Left hindlimb (tissue), 1 donor: Measurements from ENCODE around the gene PLCB1.
A peak's percentile ranks its signal among the peaks of the same experiment; 100 is the strongest.
"Not testable (repeated sequence)": the region's sequence is repeated elsewhere in the genome, so short reads cannot be mapped to it uniquely, and the experiment has no call there.

Experiments
- DNase-seq: peaks from one replicate; pipeline ENCODE4 v3.0.0-alpha.2; 2018

PLCB1 gene

GRCh38 chr20:8130840-8131526 is 1.1 kb upstream of the PLCB1 start:
- no peak for DNase-seq

- DNase-seq: peak; percentile 65
Measured at GRCh38 chr20:8132484-8133309, 631 bp downstream of the PLCB1 start.

DNA sequence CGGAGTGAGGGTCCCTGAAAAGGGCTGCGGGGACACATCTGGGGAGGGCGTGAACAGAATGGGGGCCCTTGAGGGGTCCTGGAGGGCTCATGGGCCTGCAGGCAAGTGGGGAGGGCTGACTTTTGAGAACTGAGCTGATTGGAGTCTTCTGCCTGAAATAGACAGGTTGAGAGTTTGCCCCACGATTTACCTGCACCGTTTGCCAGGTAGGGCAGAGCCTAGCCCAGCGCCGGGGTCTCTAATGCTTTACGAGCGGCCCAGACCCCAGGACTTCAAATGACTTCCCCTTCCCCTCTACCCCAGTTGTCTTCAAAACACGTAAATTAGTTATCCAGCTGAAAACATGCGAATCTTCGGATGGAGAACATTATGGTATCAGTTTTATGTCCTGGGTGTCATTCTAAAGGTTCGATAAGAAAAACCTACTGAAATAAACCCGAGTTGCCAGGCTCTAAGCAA is 1.3 kb downstream of the PLCB1 start:
- no peak for DNase-seq

DNA sequence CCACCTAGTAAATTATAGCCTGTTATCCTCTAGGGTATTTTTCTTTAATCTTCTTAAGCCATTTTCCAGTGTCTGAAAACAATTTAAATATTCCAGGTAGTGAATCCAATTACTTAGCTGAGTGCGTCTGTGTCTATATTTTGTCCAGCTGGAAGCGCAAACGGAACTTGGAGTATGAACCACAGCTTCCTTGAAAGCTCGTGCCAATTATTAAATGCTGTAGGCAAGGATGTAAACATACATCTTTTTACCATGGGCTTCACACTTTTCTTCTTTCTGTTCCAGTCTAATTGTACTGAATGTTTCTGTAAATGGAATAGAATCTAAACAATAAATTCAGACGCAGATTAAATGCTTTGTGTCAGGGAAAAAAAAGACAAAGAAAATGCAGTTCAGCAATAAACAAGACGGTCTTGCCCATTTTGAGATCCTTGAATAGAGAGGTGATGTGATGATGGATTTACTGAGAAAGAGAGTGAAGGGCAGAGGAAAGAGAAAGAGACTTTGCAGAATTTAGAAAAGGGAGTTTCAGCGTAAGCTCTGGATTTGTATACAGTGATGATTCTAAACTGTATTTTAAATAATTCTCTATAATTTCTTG is 1.9 kb downstream of the PLCB1 start:
- no peak for DNase-seq

GRCh38 chr20:8139899-8140298 is 7.8 kb downstream of the PLCB1 start:
- DNase-seq: no peak

GRCh38 chr20:8143474-8143873 is 11.4 kb downstream of the PLCB1 start:
- DNase-seq: no peak

- DNase-seq: no peak
Measured at GRCh38 chr20:8144282-8145245, 12.5 kb downstream of the PLCB1 start.

DNA sequence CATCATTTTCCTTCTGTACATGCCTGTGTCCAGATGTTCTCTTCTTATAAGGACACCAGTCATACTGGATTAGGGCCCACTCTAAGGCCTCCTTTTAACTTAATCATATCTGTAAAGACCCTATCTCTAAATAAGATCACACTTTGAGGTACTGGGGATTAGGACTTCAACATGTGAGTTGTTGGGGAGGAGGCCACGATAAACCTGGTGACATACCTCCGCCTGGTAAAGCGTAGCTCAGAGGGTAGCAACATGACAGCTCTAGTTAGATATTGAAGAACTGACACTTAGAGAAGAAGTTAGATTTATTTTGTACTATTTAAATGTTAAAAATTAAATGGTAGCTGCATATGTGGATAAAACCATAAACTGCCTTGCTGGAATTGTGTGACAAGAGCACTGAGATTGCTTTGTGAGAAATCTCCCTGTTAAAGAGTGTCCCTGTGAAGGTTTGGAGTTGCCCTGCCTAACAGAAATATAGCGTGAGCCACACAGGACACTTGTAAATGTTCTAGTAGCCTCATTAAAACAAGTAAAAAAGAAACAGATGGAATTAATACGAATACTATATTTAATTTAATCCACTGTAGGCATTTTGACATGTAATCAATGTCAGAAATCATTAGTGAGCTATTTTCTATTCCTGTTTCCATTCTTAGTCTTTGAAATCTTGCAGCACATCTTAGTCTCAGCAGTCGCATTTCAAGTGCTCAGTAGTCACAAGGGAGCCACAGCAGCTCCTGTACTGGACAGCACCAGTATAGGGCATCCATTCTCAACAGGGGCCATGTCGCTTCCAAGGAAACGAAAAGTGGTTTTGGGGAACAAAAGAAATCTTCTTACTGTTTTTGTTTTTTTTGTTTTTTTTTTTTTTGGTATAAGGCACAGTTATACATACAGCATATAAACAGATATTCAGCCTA is 13.4 kb downstream of the PLCB1 start:
- no peak for DNase-seq

DNA sequence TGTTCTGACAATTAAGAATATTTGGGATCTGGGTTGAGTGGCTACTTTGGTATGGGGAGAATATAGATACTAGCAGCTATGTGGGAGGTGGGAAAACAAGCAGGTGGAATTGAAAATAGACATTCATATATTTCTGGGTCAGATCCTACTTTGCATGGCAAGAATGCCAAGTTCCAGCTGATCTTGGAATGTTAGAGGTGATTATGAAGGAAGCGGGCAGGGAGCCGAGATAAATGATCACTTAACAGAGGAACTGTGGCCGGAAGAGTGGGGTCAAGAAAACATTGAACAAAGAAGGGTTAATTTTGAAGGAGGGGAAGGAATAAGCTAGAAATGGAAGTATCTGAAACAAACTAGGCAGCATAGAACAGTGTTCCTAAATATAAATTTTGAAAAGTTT is 15.4 kb downstream of the PLCB1 start:
- no peak for DNase-seq

DNA sequence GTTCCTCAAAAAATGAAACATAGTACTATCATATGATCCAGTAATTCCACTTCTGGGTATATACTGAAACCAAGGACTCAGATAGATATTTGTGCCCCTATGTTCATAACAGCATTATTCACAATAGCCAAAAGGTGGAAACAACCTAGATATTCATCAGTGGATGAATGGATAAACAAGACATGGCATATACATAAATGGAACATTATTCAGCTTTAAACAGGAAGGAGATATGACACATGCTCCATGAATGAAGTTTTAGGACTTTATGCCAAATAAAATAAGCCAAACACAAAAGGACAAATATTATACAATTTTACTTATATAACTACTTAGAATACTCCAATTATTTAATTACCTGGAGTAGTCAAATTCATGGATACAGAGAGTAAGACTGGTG is 16.4 kb downstream of the PLCB1 start:
- no peak for DNase-seq

DNA sequence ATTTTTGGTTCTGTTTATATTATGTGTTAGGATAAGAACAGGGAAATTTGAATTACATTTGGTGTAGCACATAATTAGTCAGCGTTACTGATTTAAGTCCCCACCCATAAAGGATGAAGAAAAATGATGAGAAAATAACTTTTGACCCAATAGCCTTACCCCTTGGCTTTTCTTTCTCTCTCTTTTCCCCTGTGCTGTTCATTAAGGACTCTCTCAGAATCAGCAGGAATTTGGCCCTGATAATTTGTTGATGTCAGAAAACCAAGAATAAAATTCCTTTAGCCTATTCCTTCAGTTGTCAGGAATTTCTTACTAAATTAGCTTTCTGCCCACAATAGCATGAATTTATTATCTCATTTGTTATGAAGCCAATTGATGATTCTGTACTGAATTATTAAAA is 18.5 kb downstream of the PLCB1 start:
- no peak for DNase-seq

GRCh38 chr20:8151372-8151771 is 19.3 kb downstream of the PLCB1 start:
- DNase-seq: no peak

DNA sequence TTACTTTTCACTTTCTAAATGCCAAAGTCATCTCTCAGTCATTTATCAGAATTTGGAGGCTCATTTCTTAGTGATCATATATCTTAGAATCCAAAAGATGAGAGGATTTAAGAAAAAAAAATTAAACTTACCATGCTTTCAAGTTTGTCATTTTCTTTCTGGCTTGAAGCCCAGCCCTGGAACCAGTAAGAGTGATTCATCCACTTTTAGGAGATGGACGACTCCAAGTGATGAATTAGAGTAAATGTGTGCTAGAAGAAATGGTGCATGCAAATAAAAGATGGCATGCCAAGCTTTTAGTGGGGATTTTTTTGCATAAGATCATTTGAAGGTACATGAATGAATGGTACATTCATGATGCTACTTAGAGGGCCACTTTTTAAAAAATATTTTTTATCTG is 20.1 kb downstream of the PLCB1 start:
- no peak for DNase-seq

DNA sequence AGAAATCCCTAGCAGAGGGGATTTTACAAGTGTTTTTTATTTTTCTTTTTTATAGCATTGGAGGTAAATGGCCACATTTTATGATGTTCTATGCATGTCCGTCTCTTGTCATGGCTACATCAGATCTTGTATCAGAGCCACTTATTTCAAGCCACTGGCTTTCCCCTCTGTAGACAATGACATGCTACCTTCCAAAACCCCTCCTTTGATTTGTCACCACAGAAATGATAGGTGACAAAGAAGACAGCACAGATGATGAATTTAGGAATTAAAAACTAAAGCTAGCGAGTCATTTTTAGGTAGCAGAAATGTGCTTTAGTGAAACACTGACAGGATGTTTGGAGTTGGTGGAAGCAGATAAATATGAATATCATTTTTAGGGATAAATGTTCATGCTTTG is 20.8 kb downstream of the PLCB1 start:
- DNase-seq: no peak

DNA sequence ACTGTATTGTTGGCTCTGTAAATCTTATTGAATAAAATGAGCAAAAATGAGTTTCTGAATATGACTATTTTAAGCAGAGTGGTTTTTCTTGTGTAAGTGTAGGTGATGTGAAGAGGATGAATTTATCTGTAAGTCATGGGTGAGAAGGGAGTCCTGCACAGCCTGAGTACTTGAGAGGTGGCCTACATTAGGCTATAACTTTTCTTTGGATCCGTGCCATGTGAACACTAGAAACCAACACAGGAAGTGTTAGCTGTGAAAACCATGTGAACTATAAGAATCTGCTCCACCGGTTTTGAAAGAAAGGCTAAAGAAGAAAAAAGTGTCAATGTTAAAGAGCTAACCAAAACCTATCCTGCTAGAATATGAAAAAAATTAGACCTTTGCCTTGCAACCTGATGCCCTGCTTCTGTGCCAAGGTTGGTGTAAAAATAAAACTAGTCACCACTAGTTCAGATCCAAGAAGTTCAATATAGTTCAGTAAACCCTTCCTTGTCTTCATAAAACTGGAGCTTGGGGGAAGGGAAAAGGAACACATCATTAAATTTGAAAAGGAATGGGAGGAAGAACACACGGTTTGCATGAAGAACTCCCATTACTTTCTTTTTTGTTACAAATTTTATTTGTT is 21.3 kb downstream of the PLCB1 start:
- no peak for DNase-seq

GRCh38 chr20:8154638-8155037 is 22.6 kb downstream of the PLCB1 start:
- no peak for DNase-seq

DNA sequence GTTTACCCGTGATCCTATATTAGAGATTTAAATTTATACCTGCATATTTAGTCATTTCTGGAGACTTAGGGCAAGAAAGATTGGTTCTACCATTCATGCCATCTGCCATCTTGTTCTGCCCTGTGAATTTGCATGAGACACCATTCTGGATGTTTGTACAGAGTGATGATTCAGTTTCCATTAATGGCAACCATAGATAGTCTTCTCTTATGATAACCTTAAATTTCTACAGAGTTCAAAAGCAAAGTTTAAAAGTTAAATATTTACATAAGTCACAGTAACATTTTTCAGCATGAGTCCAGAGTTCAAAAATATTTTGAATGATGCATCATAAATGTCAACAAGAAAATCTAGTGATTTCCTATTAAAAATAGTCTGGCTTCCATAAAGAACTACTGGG is 23.2 kb downstream of the PLCB1 start:
- no peak for DNase-seq

DNA sequence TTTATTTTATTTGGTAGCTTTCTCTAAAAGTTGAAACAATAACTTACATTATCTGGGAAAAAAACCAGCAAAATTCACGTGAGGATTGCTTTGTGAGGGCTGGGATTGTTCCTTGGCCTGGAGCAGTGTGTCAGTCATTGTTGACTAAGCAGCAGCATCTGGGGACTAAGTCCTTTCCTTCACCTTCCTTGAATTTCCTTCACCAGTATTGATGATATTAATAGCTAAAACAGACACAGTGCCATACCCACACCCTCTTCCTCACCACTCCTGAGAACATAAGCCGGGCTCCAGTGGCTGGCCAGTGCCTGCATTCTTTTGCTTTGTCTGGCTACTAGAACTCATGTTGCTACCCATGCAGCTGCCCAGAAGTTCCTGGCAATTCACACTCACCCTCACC is 23.7 kb downstream of the PLCB1 start:
- no peak for DNase-seq

- no peak for DNase-seq
Measured at GRCh38 chr20:8156235-8157079, 24.4 kb downstream of the PLCB1 start.

DNA sequence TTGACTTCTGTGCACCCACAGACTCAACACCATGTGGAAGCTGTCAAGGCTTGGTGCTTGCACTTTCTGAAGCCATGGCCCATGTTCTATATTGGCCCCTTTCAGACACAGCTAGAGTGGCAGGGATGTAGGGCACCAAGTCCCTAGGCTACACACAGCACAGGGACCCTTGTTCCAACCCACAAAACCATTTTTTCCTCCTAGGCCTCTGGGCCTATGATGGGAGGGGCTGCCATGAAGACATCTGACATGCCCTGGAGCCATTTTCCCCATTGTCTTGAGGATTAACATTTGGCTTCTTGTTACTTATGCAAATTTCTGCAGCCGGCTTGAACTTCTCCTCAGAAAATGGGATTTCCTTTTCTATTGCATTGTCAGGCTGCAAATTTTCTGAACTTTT is 27.2 kb downstream of the PLCB1 start:
- DNase-seq: not testable (repeated sequence)
